Fibroblast of mammary gland (primary cell): ENCODE results near the gene ZNF662.

Experiments used
- DNase-seq: peaks from one replicate; pipeline ENCODE4 v3.0.0-alpha.2; 2010; ENCODE audit warnings: low read depth
- H3K4me3 ChIP-seq: 2 replicates; pipeline ENCODE4 v1.5.1; 2011; ENCODE audit warnings: low read depth, mild to moderate bottlenecking, low read length, moderate library complexity; ENCODE audit not compliant: control insufficient read depth
- TF ChIP-seq, protein P1 (sequence below): conservative IDR thresholded peaks from 2 replicates; pipeline ENCODE4 v1.5.1; 2011; ENCODE audit warnings: low read depth, low read length, inconsistent platforms; ENCODE audit not compliant: control insufficient read depth, insufficient read depth

The ZNF662 gene

GRCh38 chr3:42906070-42906847 is at the start of gene ZNF662:
TSS of gene ZNF662 (plus strand) at chr3:42906142. CDS start at chr3:42908115, 1,973 bp downstream.
- peak; percentile 26 for DNase-seq
- H3K4me3 ChIP-seq, result peak within 1 kb of the TSS; percentile 40
- TF ChIP-seq, protein P1, sequence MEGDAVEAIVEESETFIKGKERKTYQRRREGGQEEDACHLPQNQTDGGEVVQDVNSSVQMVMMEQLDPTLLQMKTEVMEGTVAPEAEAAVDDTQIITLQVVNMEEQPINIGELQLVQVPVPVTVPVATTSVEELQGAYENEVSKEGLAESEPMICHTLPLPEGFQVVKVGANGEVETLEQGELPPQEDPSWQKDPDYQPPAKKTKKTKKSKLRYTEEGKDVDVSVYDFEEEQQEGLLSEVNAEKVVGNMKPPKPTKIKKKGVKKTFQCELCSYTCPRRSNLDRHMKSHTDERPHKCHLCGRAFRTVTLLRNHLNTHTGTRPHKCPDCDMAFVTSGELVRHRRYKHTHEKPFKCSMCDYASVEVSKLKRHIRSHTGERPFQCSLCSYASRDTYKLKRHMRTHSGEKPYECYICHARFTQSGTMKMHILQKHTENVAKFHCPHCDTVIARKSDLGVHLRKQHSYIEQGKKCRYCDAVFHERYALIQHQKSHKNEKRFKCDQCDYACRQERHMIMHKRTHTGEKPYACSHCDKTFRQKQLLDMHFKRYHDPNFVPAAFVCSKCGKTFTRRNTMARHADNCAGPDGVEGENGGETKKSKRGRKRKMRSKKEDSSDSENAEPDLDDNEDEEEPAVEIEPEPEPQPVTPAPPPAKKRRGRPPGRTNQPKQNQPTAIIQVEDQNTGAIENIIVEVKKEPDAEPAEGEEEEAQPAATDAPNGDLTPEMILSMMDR, result no peak

GRCh38 chr3:42856544-42856943 is 49.4 kb upstream of the ZNF662 start:
- H3K4me3 ChIP-seq, result no peak overlapping the region
- DNase-seq, result no peak

DNA sequence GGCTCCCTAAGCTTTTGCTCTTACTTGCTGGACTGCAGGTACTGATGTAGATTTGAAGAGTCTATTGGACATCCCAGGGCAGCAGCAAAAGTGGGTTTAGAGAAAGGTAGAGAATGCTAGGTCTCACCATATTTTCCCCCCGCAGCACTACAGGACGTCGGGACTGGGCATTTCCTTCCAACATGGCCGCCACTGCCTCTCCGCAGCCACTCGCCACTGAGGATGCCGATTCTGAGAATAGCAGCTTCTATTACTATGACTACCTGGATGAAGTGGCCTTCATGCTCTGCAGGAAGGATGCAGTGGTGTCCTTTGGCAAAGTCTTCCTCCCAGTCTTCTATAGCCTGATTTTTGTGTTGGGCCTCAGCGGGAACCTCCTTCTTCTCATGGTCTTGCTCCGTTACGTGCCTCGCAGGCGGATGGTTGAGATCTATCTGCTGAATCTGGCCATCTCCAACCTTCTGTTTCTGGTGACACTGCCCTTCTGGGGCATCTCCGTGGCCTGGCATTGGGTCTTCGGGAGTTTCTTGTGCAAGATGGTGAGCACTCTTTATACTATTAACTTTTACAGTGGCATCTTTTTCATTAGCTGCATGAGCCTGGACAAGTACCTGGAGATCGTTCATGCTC is 41.5 kb upstream of the ZNF662 start:
- TF ChIP-seq, protein P1, result no peak
- no peak for DNase-seq
- H3K4me3 ChIP-seq, result no peak overlapping the region

More at GRCh38 chr3:42856544-42856943, 49.4 kb upstream of the ZNF662 start:
- TF ChIP-seq, protein P1, result no peak

GRCh38 chr3:42865256-42865655 is 40.7 kb upstream of the ZNF662 start:
- TF ChIP-seq, protein P1, result no peak
- no peak overlapping the region for H3K4me3 ChIP-seq
- no peak for DNase-seq

GRCh38 chr3:42867138-42867537 is 38.8 kb upstream of the ZNF662 start:
- no peak overlapping the region for H3K4me3 ChIP-seq
- no peak for DNase-seq
- TF ChIP-seq, protein P1, result no peak

GRCh38 chr3:42868841-42869240 is 37.1 kb upstream of the ZNF662 start:
- TF ChIP-seq, protein P1, result no peak
- DNase-seq, result no peak
- no peak overlapping the region for H3K4me3 ChIP-seq
